ENCODE results near the gene LMCD1.

LMCD1 gene

DNA sequence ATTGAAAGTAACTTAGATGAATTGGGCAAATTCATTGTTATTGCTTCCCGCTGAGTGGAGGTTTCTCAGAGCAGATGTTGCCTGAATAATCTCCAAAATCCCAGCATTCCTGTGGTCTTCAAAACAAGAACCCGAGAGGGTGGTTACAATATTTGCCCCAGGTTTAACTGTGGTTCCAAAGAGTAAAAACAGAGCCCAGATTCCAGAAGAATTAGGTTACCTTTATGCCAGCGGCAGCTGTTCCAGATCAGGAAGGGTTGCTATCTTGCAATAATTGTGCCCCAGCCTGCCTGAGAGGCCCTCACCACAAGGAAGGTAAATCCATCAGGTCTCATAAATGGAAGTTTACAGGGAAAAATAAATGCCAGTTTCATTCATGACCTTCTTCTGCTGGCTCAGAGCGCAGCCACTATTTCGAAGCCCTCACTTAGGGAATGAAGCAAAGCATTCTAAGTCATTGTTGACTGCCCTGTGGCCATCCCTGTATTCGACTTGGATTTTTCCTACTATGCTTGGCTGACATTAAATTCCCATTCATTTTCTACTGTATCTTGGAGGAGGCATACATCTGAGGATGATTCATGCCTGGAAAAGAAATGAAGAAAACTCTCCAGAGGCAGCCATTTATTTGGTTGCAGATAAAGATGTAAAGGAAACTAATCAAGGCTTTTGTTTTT lies 88.4 kb downstream of the LMCD1 start:
- TF ChIP-seq SPI1 (IDR thresholded peaks at IDR 0.05; ENCODE audit: borderline replicate concordance, low read depth) = no peak
- TF ChIP-seq GABPA (IDR thresholded peaks at IDR 0.05; ENCODE audit: low read depth) = no peak
- TF ChIP-seq, protein P1, sequence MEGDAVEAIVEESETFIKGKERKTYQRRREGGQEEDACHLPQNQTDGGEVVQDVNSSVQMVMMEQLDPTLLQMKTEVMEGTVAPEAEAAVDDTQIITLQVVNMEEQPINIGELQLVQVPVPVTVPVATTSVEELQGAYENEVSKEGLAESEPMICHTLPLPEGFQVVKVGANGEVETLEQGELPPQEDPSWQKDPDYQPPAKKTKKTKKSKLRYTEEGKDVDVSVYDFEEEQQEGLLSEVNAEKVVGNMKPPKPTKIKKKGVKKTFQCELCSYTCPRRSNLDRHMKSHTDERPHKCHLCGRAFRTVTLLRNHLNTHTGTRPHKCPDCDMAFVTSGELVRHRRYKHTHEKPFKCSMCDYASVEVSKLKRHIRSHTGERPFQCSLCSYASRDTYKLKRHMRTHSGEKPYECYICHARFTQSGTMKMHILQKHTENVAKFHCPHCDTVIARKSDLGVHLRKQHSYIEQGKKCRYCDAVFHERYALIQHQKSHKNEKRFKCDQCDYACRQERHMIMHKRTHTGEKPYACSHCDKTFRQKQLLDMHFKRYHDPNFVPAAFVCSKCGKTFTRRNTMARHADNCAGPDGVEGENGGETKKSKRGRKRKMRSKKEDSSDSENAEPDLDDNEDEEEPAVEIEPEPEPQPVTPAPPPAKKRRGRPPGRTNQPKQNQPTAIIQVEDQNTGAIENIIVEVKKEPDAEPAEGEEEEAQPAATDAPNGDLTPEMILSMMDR (IDR thresholded peaks at IDR 0.05; ENCODE audit: insufficient read depth, low read length) = no peak
- no peak for TF ChIP-seq REST (IDR thresholded peaks at IDR 0.05; ENCODE audit: insufficient replicate concordance, low read depth)
- no peak for TF ChIP-seq POLR2AphosphoS5 (IDR thresholded peaks at IDR 0.05; ENCODE audit: low read depth)
- DNase-seq (ENCODE audit: low read depth in 1 of 2, low spot score in 1 of 2) = no peak
- H3K4me3 ChIP-seq (replicated peaks; ENCODE audit: insufficient read depth, low read length) = no peak overlapping the region
- H3K27me3 ChIP-seq (ENCODE audit: insufficient read depth, poor library complexity, severe bottlenecking) = no peaks in the 10 kb centered on the region
- no peak overlapping the region for H3K27ac ChIP-seq (replicated peaks)

GRCh38 chr3:8593021-8593827 lies 91.6 kb downstream of the LMCD1 start:
- TF ChIP-seq POLR2AphosphoS5 (IDR thresholded peaks at IDR 0.05; ENCODE audit: low read depth) (no peak), GABPA (IDR thresholded peaks at IDR 0.05; ENCODE audit: low read depth) (no peak), REST (IDR thresholded peaks at IDR 0.05; ENCODE audit: insufficient replicate concordance, low read depth) (no peak)
- TF ChIP-seq, protein P1 (IDR thresholded peaks at IDR 0.05; ENCODE audit: insufficient read depth, low read length) = no peak
- no peak for DNase-seq (ENCODE audit: low read depth in 1 of 2, low spot score in 1 of 2)
- Histone ChIP-seq H3K4me3 (replicated peaks; ENCODE audit: insufficient read depth, low read length) (no peak overlapping the region), H3K27ac (replicated peaks) (no peak overlapping the region), H3K27me3 (ENCODE audit: insufficient read depth, poor library complexity, severe bottlenecking) (no peaks in the 10 kb centered on the region)

DNA sequence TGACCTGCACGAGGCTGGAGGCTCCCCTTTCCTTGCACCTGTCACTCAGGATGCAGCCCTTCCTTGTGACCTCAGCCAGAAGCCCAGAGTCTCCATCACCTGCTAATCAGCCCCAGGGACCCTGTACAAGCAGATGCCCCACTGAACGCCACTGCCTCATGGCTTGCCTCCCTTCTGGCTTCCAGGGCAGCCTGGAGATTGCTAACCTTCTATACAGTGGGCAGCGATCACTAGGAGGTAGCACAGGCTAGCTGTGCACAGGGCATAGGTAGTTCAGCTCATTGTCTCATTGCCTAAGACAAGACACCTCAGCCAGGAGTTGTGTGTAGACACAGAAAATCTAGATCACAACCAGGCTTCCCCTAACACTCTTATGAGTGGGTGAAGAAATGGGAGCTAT lies 93.6 kb downstream of the LMCD1 start:
- TF ChIP-seq POLR2AphosphoS5 (IDR thresholded peaks at IDR 0.05; ENCODE audit: low read depth) = no peak
- no peak for TF ChIP-seq SPI1 (IDR thresholded peaks at IDR 0.05; ENCODE audit: borderline replicate concordance, low read depth)
- TF ChIP-seq REST (IDR thresholded peaks at IDR 0.05; ENCODE audit: insufficient replicate concordance, low read depth) = no peak
- TF ChIP-seq, protein P1 (IDR thresholded peaks at IDR 0.05; ENCODE audit: insufficient read depth, low read length) = no peak
- no peak for TF ChIP-seq GABPA (IDR thresholded peaks at IDR 0.05; ENCODE audit: low read depth)
- H3K4me3 ChIP-seq (replicated peaks; ENCODE audit: insufficient read depth, low read length) = no peak overlapping the region
- H3K27me3 ChIP-seq (ENCODE audit: insufficient read depth, poor library complexity, severe bottlenecking) = no peaks in the 10 kb centered on the region
- no peak overlapping the region for H3K27ac ChIP-seq (replicated peaks)
- no peak for DNase-seq (ENCODE audit: low read depth in 1 of 2, low spot score in 1 of 2)
